Glomerular endothelial cell (primary cell): ENCODE measurements around the gene CHKA. TPM values are rescaled to one million over a fixed set of nuclear protein-coding genes. Genes with fewer than 3 reads are reported as not detected.

Source experiments
- DNase-seq: peaks from one replicate; pipeline ENCODE4 v3.0.0-alpha.2; 2011; ENCODE audit warnings: low read depth, low spot score; ENCODE audit errors: extremely low read depth
- total RNA-seq: library from RNA; depleted of rRNA; stranded (reverse); fragments of >200 nt; gene quantifications from 2 replicates; pipeline ENCODE4 v1.2.3, GENCODE V29; 2015

Gene CHKA
- total RNA-seq, 1 donor from 2014 or later, result 45.6 TPM

GRCh38 chr11:68016904-68017817 lies 104.0 kb downstream of the CHKA start:
- DNase-seq, result no peak

- no peak for DNase-seq
These were observed 104.9 kb downstream of the CHKA start for GRCh38 chr11:68016161-68016903.

GRCh38 chr11:68015467-68015866 lies 105.7 kb downstream of the CHKA start:
- no peak for DNase-seq

GRCh38 chr11:68014947-68015447 lies 106.2 kb downstream of the CHKA start:
- DNase-seq, result no peak

GRCh38 chr11:68014157-68014946 lies 106.8 kb downstream of the CHKA start:
- DNase-seq, result no peak

GRCh38 chr11:68013611-68014156 lies 107.5 kb downstream of the CHKA start:
- no peak for DNase-seq

- DNase-seq, result no peak
These were observed 108.2 kb downstream of the CHKA start for GRCh38 chr11:68012843-68013610.

GRCh38 chr11:68012044-68012842 lies 108.9 kb downstream of the CHKA start:
- no peak for DNase-seq

GRCh38 chr11:68011051-68011943 lies 109.9 kb downstream of the CHKA start:
- no peak for DNase-seq

GRCh38 chr11:68010090-68011041 lies 110.8 kb downstream of the CHKA start, which contains the start of gene ALDH3B1:
Gene ALDH3B1 (plus strand): TSS chr11:68010327. CDS start chr11:68015298, 4,971 bp downstream.
- no peak for DNase-seq

GRCh38 chr11:68009391-68010089 lies 111.6 kb downstream of the CHKA start:
- no peak for DNase-seq

- DNase-seq, result no peak
These were observed 112.5 kb downstream of the CHKA start for GRCh38 chr11:68008381-68009337.

GRCh38 chr11:68007498-68008380 lies 113.4 kb downstream of the CHKA start:
- DNase-seq, result no peak

GRCh38 chr11:68006606-68007166 lies 114.5 kb downstream of the CHKA start:
- DNase-seq, result no peak
